HepG2 (cell line): ENCODE measurements around the gene OSBPL2. TPM values are rescaled to one million over a fixed set of nuclear protein-coding genes. Genes with fewer than 3 reads are reported as not detected.

Source experiments
- ATAC-seq: fragments of 200-7000 bp; cut with Tn5 transposase; 3 replicates; pipeline ENCODE4 v1.9.1; 2020; ENCODE audit warnings: mild to moderate bottlenecking, moderate library complexity
- BruUV-seq: library from RNA; stranded (reverse); fragments of 400-500 nt; replicated peaks from 2 replicates; lab custom pipeline; 2021; lab: Mats Ljungman, UMichigan
- CTCF ChIA-PET: fragments of 300-600 bp; formaldehyde crosslinking; extraction: SDS; loops from one replicate; lab custom pipeline; 2021; ENCODE audit warnings: low total read pairs, inconsistent platforms, low intra/inter-chr PET ratio; lab: Yijun Ruan, JAX
- POLR2A ChIA-PET: fragments of 350-600 bp; sonication (Branson Sonifier 250); formaldehyde crosslinking; loops from one replicate; lab custom pipeline; 2020; ENCODE audit warnings: antibody characterized with exemption, inconsistent platforms; lab: Yijun Ruan, JAX
- DNase-seq: peaks from one replicate; pipeline ENCODE4 v3.0.0-alpha.2; 2015; ENCODE audit warnings: low spot score
- FAIRE-seq: peaks from 3 replicates; lab custom pipeline; 2011; peaks lifted over from hg19 to GRCh38; lab: Jason Lieb, UNC
- H2AFZ ChIP-seq: one replicate; pipeline ENCODE4 v1.6.1; 2011; ENCODE audit warnings: low read length, inconsistent platforms
- H3K27ac ChIP-seq: fragments of 300-600 bp; 3 replicates; pipeline ENCODE4 v1.8.0; 2011; ENCODE audit warnings: mixed run types, mild to moderate bottlenecking, mixed read lengths, low read length, inconsistent platforms; ENCODE audit not compliant: insufficient read depth; ENCODE audit errors: extremely low read length
- H3K27me3 ChIP-seq, 2 experiments: fragments of 200-600 bp in 1 of 2; 2 replicates in 1 of 2; 3 replicates in 1 of 2; pipeline versions ENCODE4 v1.6.0 to v1.8.0; 2011; ENCODE audit warnings: low read length in 2 of 2, mild to moderate bottlenecking in 2 of 2, moderate library complexity in 2 of 2, inconsistent platforms in 1 of 2; ENCODE audit not compliant: insufficient read depth in 2 of 2, control insufficient read depth in 1 of 2
- H3K36me3 ChIP-seq, 2 experiments: fragments of 200-600 bp in 1 of 2; replicated peaks in 1 of 2; 2 replicates in 1 of 2; 3 replicates in 1 of 2; pipeline versions ENCODE4 v1.5.1 to v1.8.0; 2011; ENCODE audit warnings: low read length in 2 of 2, inconsistent platforms in 1 of 2; ENCODE audit not compliant: insufficient read depth in 2 of 2, control insufficient read depth in 1 of 2
- H3K4me1 ChIP-seq: 2 replicates; pipeline ENCODE4 v1.5.1; 2012; ENCODE audit warnings: low read length, inconsistent platforms; ENCODE audit not compliant: insufficient read depth
- H3K4me2 ChIP-seq: 2 replicates; pipeline ENCODE4 v1.6.0; 2011; ENCODE audit warnings: low read depth, low read length, inconsistent platforms
- H3K4me3 ChIP-seq, 3 experiments: fragments of 200-600 bp in 1 of 3; sonication (generic), shearing (Covaris generic) in 1 of 3; replicated peaks in 1 of 3; 2 replicates each; pipeline ENCODE4 v1.5.1; 2011 to 2016; ENCODE audit warnings: low read length in 3 of 3, inconsistent platforms in 2 of 3, low read depth in 2 of 3, mild to moderate bottlenecking in 2 of 3, control low read depth in 1 of 3, mixed read lengths in 1 of 3; ENCODE audit not compliant: insufficient read depth in 1 of 3
- H3K79me2 ChIP-seq: one replicate; pipeline ENCODE4 v1.6.1; 2011; ENCODE audit warnings: low read length, inconsistent platforms; ENCODE audit not compliant: insufficient read depth
- H3K9ac ChIP-seq: 2 replicates; pipeline ENCODE4 v1.6.0; 2011; ENCODE audit warnings: mild to moderate bottlenecking, low read depth, low read length, inconsistent platforms; ENCODE audit not compliant: insufficient read depth
- H3K9me3 ChIP-seq: 2 replicates; pipeline ENCODE4 v1.5.1; 2012; ENCODE audit warnings: mild to moderate bottlenecking, low read length
- H4K20me1 ChIP-seq: 2 replicates; pipeline ENCODE4 v1.6.0; 2011; ENCODE audit warnings: inconsistent platforms, mild to moderate bottlenecking, low read length, moderate library complexity; ENCODE audit not compliant: insufficient read depth
- EED ChIP-seq: sonication (generic); formaldehyde crosslinking; IDR thresholded peaks from 2 replicates; pipeline ENCODE4 v1.5.0; 2020; ENCODE audit warnings: mild to moderate bottlenecking, missing genetic modification reagents
- MED13 ChIP-seq: sonication (generic); formaldehyde crosslinking; IDR thresholded peaks from 2 replicates; pipeline ENCODE4 v1.5.0; 2020; ENCODE audit warnings: missing genetic modification reagents
- MIXL1 ChIP-seq: IDR thresholded peaks from 2 replicates; pipeline ENCODE4 v1.6.1; 2016
- NFE2 ChIP-seq: sonication (generic); formaldehyde crosslinking; IDR thresholded peaks from 2 replicates; pipeline ENCODE4 v1.4.0; 2020; ENCODE audit warnings: missing genetic modification reagents
- NFYB ChIP-seq: sonication (generic); formaldehyde crosslinking; IDR thresholded peaks from 2 replicates; pipeline ENCODE4 v1.4.0; 2020; ENCODE audit warnings: missing genetic modification reagents
- NFYC ChIP-seq: IDR thresholded peaks from 2 replicates; pipeline ENCODE4 v1.6.1; 2016; ENCODE audit warnings: missing genetic modification reagents, missing compliant biosample characterization
- SMC3 ChIP-seq: IDR thresholded peaks from 2 replicates; pipeline ENCODE4 v1.6.1; 2011; ENCODE audit warnings: low read length, improper control_type of control experiment
- SP140L ChIP-seq: sonication (generic); formaldehyde crosslinking; IDR thresholded peaks from 2 replicates; pipeline ENCODE4 v1.4.0; 2020; ENCODE audit warnings: missing genetic modification reagents, borderline replicate concordance
- STAG1 ChIP-seq: sonication (generic); formaldehyde crosslinking; IDR thresholded peaks from 2 replicates; pipeline ENCODE4 v1.4.0; 2020; ENCODE audit warnings: missing genetic modification reagents
- ZFP36 ChIP-seq: fragments of 150-350 bp; IDR thresholded peaks from 2 replicates; pipeline ENCODE4 v1.6.1; 2018; ENCODE audit warnings: borderline replicate concordance, low read length, low read depth; ENCODE audit not compliant: partially characterized antibody
- ZNF180 ChIP-seq: sonication (generic); formaldehyde crosslinking; IDR thresholded peaks from 2 replicates; pipeline ENCODE4 v1.4.0; 2020; ENCODE audit warnings: low read depth, missing genetic modification reagents, borderline replicate concordance
- WGBS: methylation state at CpG from one replicate; pipeline ENCODE4 v1.1.6; 2017; ENCODE audit warnings: low lambda C conversion rate; 5-methylcytosine and 5-hydroxymethylcytosine counted together
- in situ Hi-C: cut with HindIII; loops from 2 replicates; pipeline ENCODE4 v1.10.0; 2017; ENCODE audit warnings: low pct_unique_long_range_greater_than_20kb; ENCODE audit not compliant: extremely low pct_ligation_motif_present
- intact Hi-C: fragments of 100-400 bp; cut with micrococcal nuclease; formaldehyde crosslinking; loops from one replicate; pipeline ENCODE4 v1.10.0; 2022; ENCODE audit not compliant: unreplicated experiment
- polyA plus RNA-seq, 8 experiments: library from polyadenylated mRNA; depleted of rRNA in 3 of 8; stranded (reverse) in 7 of 8; unstranded in 1 of 8; fragments of >200 nt; fragmentation: Illumina TruSeq in 4 of 8; extraction: Trizol in 4 of 8; gene quantifications; 2 replicates each; pipeline versions ENCODE4 v1.2.1 to v1.2.3, GENCODE V29; 2011 to 2016; ENCODE audit warnings: low read depth in 4 of 8, missing spikeins in 1 of 8, mixed read lengths in 1 of 8; ENCODE audit not compliant: insufficient read depth in 1 of 8
- total RNA-seq, 5 experiments: library from RNA; depleted of rRNA; stranded (reverse); fragments of >200 nt; fragmentation: Illumina TruSeq; extraction: Trizol; gene quantifications; 2 replicates each; pipeline ENCODE4 v1.2.3, GENCODE V29; 2016; ENCODE audit warnings: low read depth in 1 of 5
- TF ChIP-seq, protein P1 (sequence below): IDR thresholded peaks from 2 replicates; pipeline ENCODE4 v1.6.1; 2016; ENCODE audit warnings: missing compliant biosample characterization, missing genetic modification reagents, borderline replicate concordance

Gene OSBPL2
- total and polyA plus RNA-seq, 2 of the 13 experiments (the other 11 are each of a cell fraction or from before 2014, with no cell fraction given): 18.5 to 37.4 TPM

DNA sequence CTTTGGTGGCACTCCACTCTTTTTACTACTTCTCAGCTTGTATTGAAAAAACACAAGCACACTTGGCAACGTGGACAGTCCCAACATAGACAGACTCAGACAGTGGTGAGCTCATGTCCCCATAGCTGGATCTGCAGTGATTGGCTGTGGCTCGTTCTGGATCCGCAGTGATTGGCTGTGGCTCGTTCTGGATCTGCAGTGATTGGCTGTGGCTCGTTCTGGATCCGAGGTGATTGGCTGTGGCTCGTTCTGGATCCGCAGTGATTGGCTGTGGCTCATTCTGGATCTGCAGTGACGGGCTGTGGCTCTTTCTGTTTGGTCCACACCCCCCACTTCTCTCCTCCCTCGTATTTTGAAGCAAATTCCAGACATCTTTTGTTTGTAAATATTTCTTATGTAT is 28.0 kb downstream of the OSBPL2 start:
- WGBS: 96% methylated on average over 10 of the region's 10 CpGs
- TF ChIP-seq NFYB: peak; percentile 78
- TF ChIP-seq, protein P1, sequence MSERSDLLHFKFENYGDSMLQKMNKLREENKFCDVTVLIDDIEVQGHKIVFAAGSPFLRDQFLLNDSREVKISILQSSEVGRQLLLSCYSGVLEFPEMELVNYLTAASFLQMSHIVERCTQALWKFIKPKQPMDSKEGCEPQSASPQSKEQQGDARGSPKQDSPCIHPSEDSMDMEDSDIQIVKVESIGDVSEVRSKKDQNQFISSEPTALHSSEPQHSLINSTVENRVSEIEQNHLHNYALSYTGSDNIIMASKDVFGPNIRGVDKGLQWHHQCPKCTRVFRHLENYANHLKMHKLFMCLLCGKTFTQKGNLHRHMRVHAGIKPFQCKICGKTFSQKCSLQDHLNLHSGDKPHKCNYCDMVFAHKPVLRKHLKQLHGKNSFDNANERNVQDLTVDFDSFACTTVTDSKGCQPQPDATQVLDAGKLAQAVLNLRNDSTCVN (CRISPR knock-in tag): peak; percentile 100
- no peak for TF ChIP-seq EED (CRISPR knock-in tag)
- TF ChIP-seq NFYC: peak; percentile 77
- no peak overlapping the region for H3K9ac ChIP-seq
- BruUV-seq: no TSS peak
- peaks cover 15% of the 10 kb centered on the region; the same call in 1 of the 2 replicates for H4K20me1 ChIP-seq
- no peaks in the 10 kb centered on the region for H3K9me3 ChIP-seq
- H2AFZ ChIP-seq: no peak overlapping the region
- ChIA-PET POLR2A (no interaction called here), CTCF (no interaction called here)
- no peaks in the 10 kb centered on the region for H3K27me3 ChIP-seq
- in situ Hi-C loops: no loop called here
- 0 out of 2 replicates have a peak, but pooled peaks cover 7% of the 10 kb centered on the region for H3K4me1 ChIP-seq
- DNase-seq (peak; percentile 39), ATAC-seq (no peak), FAIRE-seq (peak; percentile 66)
- no peak overlapping the region for H3K4me2 ChIP-seq
- intact Hi-C loops: no loop called here
- no peak overlapping the region for H3K27ac ChIP-seq
- H3K4me3 ChIP-seq: no peak overlapping the region
- H3K36me3 ChIP-seq: peaks cover 46 to 66% of the 10 kb centered on the region in 2 experiments
- no peaks in the 10 kb centered on the region for H3K79me2 ChIP-seq

DNA sequence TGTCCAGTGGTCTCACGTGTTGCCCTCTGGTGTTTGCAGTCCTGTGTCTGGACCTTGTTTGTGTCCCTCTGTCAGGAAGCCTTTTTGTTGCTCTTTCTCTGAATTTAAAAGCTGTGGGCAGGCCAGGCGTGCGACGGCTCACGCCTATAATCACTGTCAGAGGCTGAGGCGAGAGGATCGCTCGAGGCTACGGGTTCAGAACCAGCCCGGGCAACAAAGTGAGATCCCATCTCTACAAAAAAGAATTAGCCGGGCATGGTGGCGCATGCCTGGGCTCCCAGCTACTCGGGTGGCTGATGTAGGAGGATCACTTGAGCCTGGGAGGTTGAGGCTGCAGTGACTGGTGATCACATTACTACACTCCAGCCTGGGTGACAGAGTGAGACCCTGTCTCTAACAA is 28.5 kb downstream of the OSBPL2 start:
- Histone ChIP-seq H4K20me1 (peaks cover 14% of the 10 kb centered on the region; the same call in 1 of the 2 replicates), H3K4me2 (no peak overlapping the region), H3K9ac (no peak overlapping the region), H3K4me1 (0 out of 2 replicates have a peak, but pooled peaks cover 7% of the 10 kb centered on the region), H3K36me3 (peaks cover 45 to 65% of the 10 kb centered on the region in 2 experiments)
- ATAC-seq (no peak), FAIRE-seq (no peak)
- no peak for TF ChIP-seq MIXL1
- no peak for TF ChIP-seq SMC3
- no peak for TF ChIP-seq ZNF180 (CRISPR knock-in tag)
- TF ChIP-seq STAG1 (CRISPR knock-in tag): no peak
- TF ChIP-seq NFE2 (CRISPR knock-in tag): no peak
- no peak for TF ChIP-seq SP140L
- TF ChIP-seq MED13 (CRISPR knock-in tag): no peak
- no peak for TF ChIP-seq ZFP36
- TF ChIP-seq, all 625 proteins: peak for 0
- intact Hi-C loops (no loop called here), in situ Hi-C loops (no loop called here)
- WGBS: 97% methylated on average over 13 of the region's 13 CpGs
- Histone ChIP-seq H3K4me3 (no peak overlapping the region), H3K79me2 (no peaks in the 10 kb centered on the region), H3K9me3 (no peaks in the 10 kb centered on the region), H3K27ac (no peak overlapping the region), H3K27me3 (no peaks in the 10 kb centered on the region), H2AFZ (no peak overlapping the region)
- ChIA-PET CTCF (no interaction called here), POLR2A (no interaction called here)
- no TSS peak for BruUV-seq
- DNase-seq: no peak
